Body of pancreas (tissue), 4 donors: Measurements from ENCODE around the gene DDX1. TPM values are rescaled to one million over a fixed set of nuclear protein-coding genes. Genes with fewer than 3 reads are reported as not detected.

Experiments used
- ATAC-seq: fragments of 150-250 bp; one replicate; pipeline ENCODE4 v1.9.1; 2016
- DNase-seq, 4 donors: peaks; one replicate each; pipeline ENCODE4 v3.0.0-alpha.2; 2019
- H3K27ac ChIP-seq, 4 donors: fragments of 200-600 bp; sonication (generic); 1 replicate in 3 of 4; 2 replicates in 1 of 4; pipeline versions ENCODE4 v1.5.1 to v1.6.1; 2016 to 2019; ENCODE audit warnings: mild to moderate bottlenecking in 1 of 4, mixed read lengths in 1 of 4, moderate library complexity in 1 of 4
- H3K27me3 ChIP-seq, 2 donors: fragments of 200-600 bp; sonication (generic); one replicate each; pipeline ENCODE4 v1.6.0; 2016; ENCODE audit warnings: mild to moderate bottlenecking in 1 of 2
- H3K36me3 ChIP-seq, 2 donors: fragments of 200-600 bp; sonication (generic); replicated peaks in 1 of 2; 2 replicates each; pipeline ENCODE4 v1.5.1; 2016; ENCODE audit warnings: low read depth in 2 of 2; ENCODE audit not compliant: insufficient read depth in 1 of 2
- H3K4me1 ChIP-seq: fragments of 200-600 bp; sonication (generic); one replicate; pipeline ENCODE4 v1.6.0; 2016
- H3K4me3 ChIP-seq, 2 donors: fragments of 200-600 bp; sonication (generic); 1 replicate in 1 of 2; 2 replicates in 1 of 2; pipeline ENCODE4 v1.5.1; 2016 to 2019
- H3K9me3 ChIP-seq, 3 donors: fragments of 200-600 bp; sonication (generic); 1 replicate in 2 of 3; 2 replicates in 1 of 3; pipeline ENCODE4 v1.5.1; 2016
- POLR2A ChIP-seq, 3 donors: fragments of 450-650 bp; IDR thresholded peaks; one replicate each; pipeline ENCODE4 v1.6.1; 2016; ENCODE audit warnings: antibody characterized with exemption in 3 of 3, mild to moderate bottlenecking in 2 of 3
- WGBS, 2 donors: methylation state at CpG; one replicate each; pipeline ENCODE4 v1.1.5; 2017; 5-methylcytosine and 5-hydroxymethylcytosine counted together
- intact Hi-C: fragments of 100-400 bp; cut with DNase I; formaldehyde crosslinking; loops from one replicate; pipeline ENCODE4 v1.15.1; 2023
- total RNA-seq, 2 donors: library from RNA; depleted of rRNA; stranded (reverse); fragments of >200 nt; gene quantifications; one replicate each; pipeline ENCODE4 v1.1.0, GENCODE V29; 2016
- TF ChIP-seq, protein P1 (sequence below), 7 experiments: fragments of 450-650 bp in 4 of 7; fragments of 200-600 bp in 3 of 7; sonication (generic) in 3 of 7; IDR thresholded peaks; one replicate each; pipeline ENCODE4 v1.5.1; 2016 to 2019; ENCODE audit warnings: antibody characterized with exemption in 7 of 7

Gene DDX1
- total RNA-seq, 2 donors from 2014 or later, result 35.3 to 61.3 TPM

DNA sequence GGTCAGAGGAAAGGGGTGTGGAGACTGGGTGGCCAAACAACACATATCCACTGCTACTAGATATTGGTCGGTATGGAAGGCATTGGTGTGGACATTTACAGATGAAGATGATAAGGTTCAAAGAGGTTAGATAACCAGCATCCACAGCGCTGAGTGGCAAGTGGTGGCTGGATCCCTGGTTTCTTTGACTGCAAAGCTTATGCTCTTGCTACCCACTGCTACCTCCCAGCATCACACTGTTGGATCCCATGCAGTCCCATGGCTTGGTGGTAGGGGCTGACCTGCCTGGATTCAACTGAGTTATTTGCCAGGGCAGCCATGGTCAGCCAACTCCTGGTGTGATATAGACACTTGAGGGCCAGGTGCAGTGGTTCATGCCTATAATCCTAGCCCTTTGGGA lies 53.6 kb downstream of the DDX1 start:
- TF ChIP-seq POLR2A (IDR thresholded peaks at IDR 0.05), result no peak
- TF ChIP-seq, protein P1, sequence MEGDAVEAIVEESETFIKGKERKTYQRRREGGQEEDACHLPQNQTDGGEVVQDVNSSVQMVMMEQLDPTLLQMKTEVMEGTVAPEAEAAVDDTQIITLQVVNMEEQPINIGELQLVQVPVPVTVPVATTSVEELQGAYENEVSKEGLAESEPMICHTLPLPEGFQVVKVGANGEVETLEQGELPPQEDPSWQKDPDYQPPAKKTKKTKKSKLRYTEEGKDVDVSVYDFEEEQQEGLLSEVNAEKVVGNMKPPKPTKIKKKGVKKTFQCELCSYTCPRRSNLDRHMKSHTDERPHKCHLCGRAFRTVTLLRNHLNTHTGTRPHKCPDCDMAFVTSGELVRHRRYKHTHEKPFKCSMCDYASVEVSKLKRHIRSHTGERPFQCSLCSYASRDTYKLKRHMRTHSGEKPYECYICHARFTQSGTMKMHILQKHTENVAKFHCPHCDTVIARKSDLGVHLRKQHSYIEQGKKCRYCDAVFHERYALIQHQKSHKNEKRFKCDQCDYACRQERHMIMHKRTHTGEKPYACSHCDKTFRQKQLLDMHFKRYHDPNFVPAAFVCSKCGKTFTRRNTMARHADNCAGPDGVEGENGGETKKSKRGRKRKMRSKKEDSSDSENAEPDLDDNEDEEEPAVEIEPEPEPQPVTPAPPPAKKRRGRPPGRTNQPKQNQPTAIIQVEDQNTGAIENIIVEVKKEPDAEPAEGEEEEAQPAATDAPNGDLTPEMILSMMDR (IDR thresholded peaks at IDR 0.05), result no peak
- Histone ChIP-seq H3K36me3 (no peaks in the 10 kb centered on the region), H3K9me3 (no peaks in the 10 kb centered on the region), H3K4me3 (no peak overlapping the region), H3K4me1 (no peaks in the 10 kb centered on the region), H3K27me3 (no peaks in the 10 kb centered on the region), H3K27ac (no peak overlapping the region)
- DNase-seq (no peak), ATAC-seq (no peak)
- WGBS, 2 donors, result 76 to 77% methylated on average over 2 of the region's 2 CpGs
- intact Hi-C loops, result loop anchor here (10.0 kb wide), 1 partner anchor 840 kb away; no protein-coding TSS in a partner anchor

DNA sequence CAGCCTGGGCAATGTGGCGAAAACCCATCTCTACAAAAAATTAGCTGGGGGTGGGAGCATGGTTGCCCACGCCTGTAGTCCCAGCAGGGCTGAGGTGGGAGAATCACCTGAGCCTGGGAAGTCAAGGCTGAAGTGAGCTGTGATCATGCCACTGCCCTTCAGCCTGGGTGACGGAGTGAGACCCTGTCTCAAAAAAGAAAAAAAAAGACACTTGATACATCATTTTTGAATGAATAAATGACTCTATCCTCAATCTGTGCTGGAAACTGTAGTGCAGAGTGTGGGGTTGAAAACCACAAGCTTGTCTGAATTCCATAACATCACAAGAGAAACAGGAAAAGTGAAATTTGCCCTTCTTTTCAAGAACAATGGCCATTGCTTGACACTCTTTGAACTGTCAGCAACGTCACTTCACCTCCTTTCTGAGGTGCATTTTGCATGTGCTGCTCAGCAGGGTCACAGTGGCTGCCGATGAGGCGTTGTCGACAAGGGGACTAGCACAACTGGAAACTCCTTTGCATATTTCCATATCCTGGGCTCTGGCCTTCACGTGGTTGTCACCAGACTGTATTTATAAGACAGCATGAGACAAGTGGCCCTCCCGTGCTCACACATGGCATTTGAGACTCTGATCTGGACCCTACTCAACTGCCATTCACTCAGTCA lies 54.2 kb downstream of the DDX1 start:
- TF ChIP-seq POLR2A (IDR thresholded peaks at IDR 0.05), result no peak
- TF ChIP-seq, protein P1 (IDR thresholded peaks at IDR 0.05), result no peak
- WGBS, 2 donors, result 67 to 72% methylated on average over 9 of the region's 9 CpGs
- DNase-seq, result no peak

DNA sequence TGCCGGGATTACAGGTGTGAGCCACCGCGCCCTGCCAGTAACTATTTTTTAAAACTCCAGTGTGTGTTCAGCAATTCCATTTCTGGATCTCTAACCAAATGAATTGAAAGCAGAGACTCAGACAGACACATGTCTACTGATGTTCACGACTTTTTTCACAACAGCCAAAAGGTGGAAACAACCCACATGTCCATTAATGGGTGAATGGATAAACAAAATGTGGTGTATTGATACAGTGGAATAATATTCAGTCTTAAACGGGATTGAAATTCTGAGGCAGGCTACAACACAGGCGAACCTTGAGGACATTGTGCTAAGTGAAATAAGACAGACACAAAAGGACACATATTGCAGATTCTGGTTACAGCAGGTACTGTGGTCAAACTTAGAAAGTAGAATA lies 55.0 kb downstream of the DDX1 start:
- DNase-seq (no peak), ATAC-seq (no peak)
- no peaks in the 10 kb centered on the region for H3K27me3 ChIP-seq
- no peaks in the 10 kb centered on the region for H3K36me3 ChIP-seq
- no peaks in the 10 kb centered on the region for H3K4me1 ChIP-seq
- H3K27ac ChIP-seq, result no peak overlapping the region
- no peaks in the 10 kb centered on the region for H3K9me3 ChIP-seq
- no peak overlapping the region for H3K4me3 ChIP-seq
- 88 to 91% methylated on average over 6 of the region's 6 CpGs for WGBS, 2 donors
- intact Hi-C loops, result loop anchor here (10.0 kb wide), 1 partner anchor 838 kb away; no protein-coding TSS in a partner anchor
- no peak for TF ChIP-seq POLR2A (IDR thresholded peaks at IDR 0.05)
- TF ChIP-seq, protein P1 (IDR thresholded peaks at IDR 0.05), result no peak

More for the DNA sequence above, 54.2 kb downstream of the DDX1 start:
- Histone ChIP-seq H3K9me3 (no peaks in the 10 kb centered on the region), H3K4me3 (no peak overlapping the region), H3K27me3 (no peaks in the 10 kb centered on the region), H3K4me1 (no peaks in the 10 kb centered on the region), H3K36me3 (no peaks in the 10 kb centered on the region), H3K27ac (no peak overlapping the region)
- no peak for ATAC-seq
- intact Hi-C loops, result loop anchor here (10.0 kb wide), 1 partner anchor 839 kb away; no protein-coding TSS in a partner anchor

DNA sequence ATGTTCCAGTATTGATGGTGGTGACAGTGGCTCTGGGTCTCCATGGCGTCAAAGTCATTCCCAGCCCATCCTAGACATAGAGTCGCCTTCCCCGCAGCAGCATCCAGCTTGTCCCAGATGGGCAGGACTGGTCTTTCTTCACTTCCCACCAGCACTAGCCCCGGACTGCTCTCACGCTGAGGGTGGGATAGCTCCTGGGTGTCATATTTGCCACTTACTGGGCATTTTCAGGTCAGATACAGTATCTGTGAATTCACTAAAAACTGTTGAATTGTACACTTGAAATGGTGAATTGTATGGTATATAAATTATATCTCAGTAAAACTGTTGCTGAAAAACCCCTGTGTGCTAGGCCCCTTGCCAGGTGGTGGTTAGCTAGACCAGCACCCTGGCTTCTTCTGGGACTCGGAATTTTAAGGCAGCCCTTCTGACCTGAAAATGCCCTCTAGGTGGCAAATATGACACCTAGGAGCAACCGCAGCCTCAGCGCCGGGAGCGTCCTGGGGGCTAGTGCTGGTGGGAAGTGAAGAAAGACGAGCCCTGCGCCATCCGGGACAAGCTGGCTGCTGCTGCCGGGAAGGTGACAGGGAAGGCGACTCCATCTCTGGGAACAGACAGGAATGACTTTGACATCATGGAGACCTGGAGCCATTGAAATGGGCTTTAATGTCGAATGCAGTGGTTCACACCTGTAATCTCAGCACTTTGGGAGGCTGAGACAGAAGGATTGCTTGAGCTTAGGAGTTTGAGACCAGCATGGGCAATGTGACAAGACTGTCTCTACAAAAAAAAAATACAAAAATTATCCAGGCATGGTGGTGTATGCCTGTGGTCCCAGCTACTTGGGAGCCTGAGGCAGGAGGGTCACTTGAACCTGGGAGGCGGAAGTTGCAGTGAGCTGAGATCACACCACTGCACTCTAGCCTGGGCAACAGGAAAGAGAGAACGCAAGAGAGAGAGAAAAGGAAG lies 56.2 kb downstream of the DDX1 start:
- H3K27me3 ChIP-seq, result no peaks in the 10 kb centered on the region
- H3K9me3 ChIP-seq, result no peaks in the 10 kb centered on the region
- ATAC-seq, result no peak
- no peak overlapping the region for H3K4me3 ChIP-seq
- H3K36me3 ChIP-seq, result no peaks in the 10 kb centered on the region
- no peak overlapping the region for H3K27ac ChIP-seq
- DNase-seq, result no peak
- intact Hi-C loops, result loop anchor here (10.0 kb wide), 1 partner anchor 837 kb away; no protein-coding TSS in a partner anchor
- 81 to 83% methylated on average over 18 of the region's 18 CpGs for WGBS, 2 donors
- H3K4me1 ChIP-seq, result no peaks in the 10 kb centered on the region
- TF ChIP-seq, protein P1 (IDR thresholded peaks at IDR 0.05), result no peak
- TF ChIP-seq POLR2A (IDR thresholded peaks at IDR 0.05), result no peak
